ENCODE measurements around the gene ATXN1. TPM values are rescaled to one million over a fixed set of nuclear protein-coding genes. Genes with fewer than 3 reads are reported as not detected.

Gene ATXN1
- total and polyA plus RNA-seq, 2 of the 13 experiments (the other 11 are each of a cell fraction or from before 2014, with no cell fraction given): 20.7 to 39.5 TPM

DNA sequence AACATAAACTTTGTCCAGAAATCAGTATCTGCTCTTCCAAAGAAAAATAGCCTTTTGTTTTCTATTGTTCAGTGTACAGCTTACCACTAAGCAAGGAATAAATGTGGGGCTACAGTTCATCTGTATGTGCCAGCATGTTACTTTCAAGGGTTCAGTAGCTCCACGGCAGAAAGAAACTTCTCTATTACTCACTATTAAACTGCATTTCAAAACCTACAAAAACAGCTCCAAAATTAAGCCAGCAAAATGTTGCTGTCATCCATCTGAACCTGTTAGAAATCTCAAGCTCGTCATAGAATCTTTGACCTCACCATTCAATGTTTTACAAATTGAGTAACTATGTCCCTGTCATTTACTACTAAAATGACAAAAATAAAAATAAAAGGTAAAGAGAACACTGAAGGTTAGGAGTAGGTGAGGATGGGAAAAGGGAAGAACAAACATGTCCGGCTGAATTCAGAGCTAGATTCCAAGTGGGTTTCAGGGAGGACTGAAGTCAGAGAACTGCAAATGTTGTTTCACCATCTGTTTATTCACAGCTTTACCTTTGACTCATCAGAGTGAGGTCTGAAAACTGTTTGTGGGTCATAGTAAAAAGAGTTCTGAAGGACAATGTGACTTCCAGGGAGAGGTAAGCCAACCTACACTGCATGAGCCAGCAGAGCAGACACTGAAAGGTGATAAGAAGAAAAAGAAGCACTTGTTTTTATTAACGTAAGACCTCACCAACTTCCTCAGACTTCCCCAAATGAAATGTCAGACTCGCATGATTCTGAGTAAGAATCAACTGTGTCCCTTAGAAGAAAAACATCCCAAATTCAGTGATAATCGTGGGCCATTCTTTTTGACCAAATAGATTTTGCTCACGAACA lies 62.0 kb downstream of the ATXN1 start (continued):
- TF ChIP-seq STAG1 (CRISPR knock-in tag; IDR thresholded peaks at IDR 0.05) (peak; percentile 15), PHF21A (CRISPR knock-in tag; IDR thresholded peaks at IDR 0.05) (peak; percentile 71), ETV5 (CRISPR knock-in tag; IDR thresholded peaks at IDR 0.05; ENCODE audit: borderline replicate concordance) (peak; percentile 45; the same call in 1 of the 2 replicates), SMAD3 (CRISPR knock-in tag; IDR thresholded peaks at IDR 0.05) (peak; percentile 78), SIN3A (IDR thresholded peaks at IDR 0.05; ENCODE audit: borderline replicate concordance, low read depth, low read length) (0 out of 2 replicates have a peak, but pooled peaks have one; percentile 46), GABPA (IDR thresholded peaks at IDR 0.05; ENCODE audit: low read depth, low read length) (no peak), GABPA (CRISPR knock-in tag; IDR thresholded peaks at IDR 0.05; ENCODE audit: low read depth) (0 out of 2 replicates have a peak, but pooled peaks have one; percentile 31), ZKSCAN8 (CRISPR knock-in tag; IDR thresholded peaks at IDR 0.05; ENCODE audit: borderline replicate concordance) (peak; percentile 63; the same call in 1 of the 2 replicates), U2AF2 (IDR thresholded peaks at IDR 0.05; ENCODE audit: low read depth, low read length) (no peak), KLF16 (CRISPR knock-in tag; IDR thresholded peaks at IDR 0.05) (peak in 1 of 2 experiments; percentile 30; a peak in 1 of 4 replicates)
- TF ChIP-seq, protein P1, sequence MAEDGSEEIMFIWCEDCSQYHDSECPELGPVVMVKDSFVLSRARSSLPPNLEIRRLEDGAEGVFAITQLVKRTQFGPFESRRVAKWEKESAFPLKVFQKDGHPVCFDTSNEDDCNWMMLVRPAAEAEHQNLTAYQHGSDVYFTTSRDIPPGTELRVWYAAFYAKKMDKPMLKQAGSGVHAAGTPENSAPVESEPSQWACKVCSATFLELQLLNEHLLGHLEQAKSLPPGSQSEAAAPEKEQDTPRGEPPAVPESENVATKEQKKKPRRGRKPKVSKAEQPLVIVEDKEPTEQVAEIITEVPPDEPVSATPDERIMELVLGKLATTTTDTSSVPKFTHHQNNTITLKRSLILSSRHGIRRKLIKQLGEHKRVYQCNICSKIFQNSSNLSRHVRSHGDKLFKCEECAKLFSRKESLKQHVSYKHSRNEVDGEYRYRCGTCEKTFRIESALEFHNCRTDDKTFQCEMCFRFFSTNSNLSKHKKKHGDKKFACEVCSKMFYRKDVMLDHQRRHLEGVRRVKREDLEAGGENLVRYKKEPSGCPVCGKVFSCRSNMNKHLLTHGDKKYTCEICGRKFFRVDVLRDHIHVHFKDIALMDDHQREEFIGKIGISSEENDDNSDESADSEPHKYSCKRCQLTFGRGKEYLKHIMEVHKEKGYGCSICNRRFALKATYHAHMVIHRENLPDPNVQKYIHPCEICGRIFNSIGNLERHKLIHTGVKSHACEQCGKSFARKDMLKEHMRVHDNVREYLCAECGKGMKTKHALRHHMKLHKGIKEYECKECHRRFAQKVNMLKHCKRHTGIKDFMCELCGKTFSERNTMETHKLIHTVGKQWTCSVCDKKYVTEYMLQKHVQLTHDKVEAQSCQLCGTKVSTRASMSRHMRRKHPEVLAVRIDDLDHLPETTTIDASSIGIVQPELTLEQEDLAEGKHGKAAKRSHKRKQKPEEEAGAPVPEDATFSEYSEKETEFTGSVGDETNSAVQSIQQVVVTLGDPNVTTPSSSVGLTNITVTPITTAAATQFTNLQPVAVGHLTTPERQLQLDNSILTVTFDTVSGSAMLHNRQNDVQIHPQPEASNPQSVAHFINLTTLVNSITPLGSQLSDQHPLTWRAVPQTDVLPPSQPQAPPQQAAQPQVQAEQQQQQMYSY (CRISPR knock-in tag; IDR thresholded peaks at IDR 0.05): no peak
- TF ChIP-seq, protein P2, sequence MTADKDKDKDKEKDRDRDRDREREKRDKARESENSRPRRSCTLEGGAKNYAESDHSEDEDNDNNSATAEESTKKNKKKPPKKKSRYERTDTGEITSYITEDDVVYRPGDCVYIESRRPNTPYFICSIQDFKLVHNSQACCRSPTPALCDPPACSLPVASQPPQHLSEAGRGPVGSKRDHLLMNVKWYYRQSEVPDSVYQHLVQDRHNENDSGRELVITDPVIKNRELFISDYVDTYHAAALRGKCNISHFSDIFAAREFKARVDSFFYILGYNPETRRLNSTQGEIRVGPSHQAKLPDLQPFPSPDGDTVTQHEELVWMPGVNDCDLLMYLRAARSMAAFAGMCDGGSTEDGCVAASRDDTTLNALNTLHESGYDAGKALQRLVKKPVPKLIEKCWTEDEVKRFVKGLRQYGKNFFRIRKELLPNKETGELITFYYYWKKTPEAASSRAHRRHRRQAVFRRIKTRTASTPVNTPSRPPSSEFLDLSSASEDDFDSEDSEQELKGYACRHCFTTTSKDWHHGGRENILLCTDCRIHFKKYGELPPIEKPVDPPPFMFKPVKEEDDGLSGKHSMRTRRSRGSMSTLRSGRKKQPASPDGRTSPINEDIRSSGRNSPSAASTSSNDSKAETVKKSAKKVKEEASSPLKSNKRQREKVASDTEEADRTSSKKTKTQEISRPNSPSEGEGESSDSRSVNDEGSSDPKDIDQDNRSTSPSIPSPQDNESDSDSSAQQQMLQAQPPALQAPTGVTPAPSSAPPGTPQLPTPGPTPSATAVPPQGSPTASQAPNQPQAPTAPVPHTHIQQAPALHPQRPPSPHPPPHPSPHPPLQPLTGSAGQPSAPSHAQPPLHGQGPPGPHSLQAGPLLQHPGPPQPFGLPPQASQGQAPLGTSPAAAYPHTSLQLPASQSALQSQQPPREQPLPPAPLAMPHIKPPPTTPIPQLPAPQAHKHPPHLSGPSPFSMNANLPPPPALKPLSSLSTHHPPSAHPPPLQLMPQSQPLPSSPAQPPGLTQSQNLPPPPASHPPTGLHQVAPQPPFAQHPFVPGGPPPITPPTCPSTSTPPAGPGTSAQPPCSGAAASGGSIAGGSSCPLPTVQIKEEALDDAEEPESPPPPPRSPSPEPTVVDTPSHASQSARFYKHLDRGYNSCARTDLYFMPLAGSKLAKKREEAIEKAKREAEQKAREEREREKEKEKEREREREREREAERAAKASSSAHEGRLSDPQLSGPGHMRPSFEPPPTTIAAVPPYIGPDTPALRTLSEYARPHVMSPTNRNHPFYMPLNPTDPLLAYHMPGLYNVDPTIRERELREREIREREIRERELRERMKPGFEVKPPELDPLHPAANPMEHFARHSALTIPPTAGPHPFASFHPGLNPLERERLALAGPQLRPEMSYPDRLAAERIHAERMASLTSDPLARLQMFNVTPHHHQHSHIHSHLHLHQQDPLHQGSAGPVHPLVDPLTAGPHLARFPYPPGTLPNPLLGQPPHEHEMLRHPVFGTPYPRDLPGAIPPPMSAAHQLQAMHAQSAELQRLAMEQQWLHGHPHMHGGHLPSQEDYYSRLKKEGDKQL (CRISPR knock-in tag; IDR thresholded peaks at IDR 0.05; ENCODE audit: low read depth): 0 out of 2 replicates have a peak, but pooled peaks have one; percentile 40
- TF ChIP-seq, protein P3, sequence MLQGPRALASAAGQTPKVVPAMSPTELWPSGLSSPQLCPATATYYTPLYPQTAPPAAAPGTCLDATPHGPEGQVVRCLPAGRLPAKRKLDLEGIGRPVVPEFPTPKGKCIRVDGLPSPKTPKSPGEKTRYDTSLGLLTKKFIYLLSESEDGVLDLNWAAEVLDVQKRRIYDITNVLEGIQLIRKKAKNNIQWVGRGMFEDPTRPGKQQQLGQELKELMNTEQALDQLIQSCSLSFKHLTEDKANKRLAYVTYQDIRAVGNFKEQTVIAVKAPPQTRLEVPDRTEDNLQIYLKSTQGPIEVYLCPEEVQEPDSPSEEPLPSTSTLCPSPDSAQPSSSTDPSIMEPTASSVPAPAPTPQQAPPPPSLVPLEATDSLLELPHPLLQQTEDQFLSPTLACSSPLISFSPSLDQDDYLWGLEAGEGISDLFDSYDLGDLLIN (CRISPR knock-in tag; IDR thresholded peaks at IDR 0.05; ENCODE audit: borderline replicate concordance): no peak
- TF ChIP-seq, protein P4, sequence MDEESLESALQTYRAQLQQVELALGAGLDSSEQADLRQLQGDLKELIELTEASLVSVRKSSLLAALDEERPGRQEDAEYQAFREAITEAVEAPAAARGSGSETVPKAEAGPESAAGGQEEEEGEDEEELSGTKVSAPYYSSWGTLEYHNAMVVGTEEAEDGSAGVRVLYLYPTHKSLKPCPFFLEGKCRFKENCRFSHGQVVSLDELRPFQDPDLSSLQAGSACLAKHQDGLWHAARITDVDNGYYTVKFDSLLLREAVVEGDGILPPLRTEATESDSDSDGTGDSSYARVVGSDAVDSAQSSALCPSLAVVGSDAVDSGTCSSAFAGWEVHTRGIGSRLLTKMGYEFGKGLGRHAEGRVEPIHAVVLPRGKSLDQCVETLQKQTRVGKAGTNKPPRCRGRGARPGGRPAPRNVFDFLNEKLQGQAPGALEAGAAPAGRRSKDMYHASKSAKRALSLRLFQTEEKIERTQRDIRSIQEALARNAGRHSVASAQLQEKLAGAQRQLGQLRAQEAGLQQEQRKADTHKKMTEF (CRISPR knock-in tag; IDR thresholded peaks at IDR 0.05): peak; percentile 75
